GM20000 (cell line): Measurements from ENCODE around the gene PDCD6IP.

Experiments
- DNase-seq: peaks from one replicate; pipeline ENCODE4 v3.0.0; 2012; ENCODE audit warnings: low spot score
- TF ChIP-seq, protein P1 (sequence below): IDR thresholded peaks from 2 replicates; pipeline ENCODE4 v1.5.1; 2012; ENCODE audit warnings: mild to moderate bottlenecking, control low read depth; ENCODE audit errors: extremely low read depth, missing control alignments

PDCD6IP gene

DNA sequence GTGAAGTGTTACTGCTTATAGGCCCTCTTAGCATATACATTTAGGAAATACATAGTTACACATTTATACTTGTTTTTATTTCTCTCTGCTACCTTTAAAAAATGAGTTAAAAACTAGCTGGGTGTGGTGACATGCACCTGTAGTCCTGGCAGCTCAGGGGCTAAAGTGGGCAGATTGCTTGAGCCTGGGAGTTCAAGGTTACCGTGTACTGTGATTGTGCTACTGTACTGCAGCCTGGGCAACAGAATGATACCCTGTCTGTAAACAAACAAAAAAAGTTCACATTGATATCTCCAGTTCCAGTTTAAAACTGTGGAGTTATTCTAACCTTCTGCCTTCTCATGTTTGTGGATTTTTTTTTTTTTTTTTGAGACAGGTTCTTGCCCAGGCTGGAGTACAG is 12.1 kb downstream of the PDCD6IP start:
- TF ChIP-seq, protein P1, sequence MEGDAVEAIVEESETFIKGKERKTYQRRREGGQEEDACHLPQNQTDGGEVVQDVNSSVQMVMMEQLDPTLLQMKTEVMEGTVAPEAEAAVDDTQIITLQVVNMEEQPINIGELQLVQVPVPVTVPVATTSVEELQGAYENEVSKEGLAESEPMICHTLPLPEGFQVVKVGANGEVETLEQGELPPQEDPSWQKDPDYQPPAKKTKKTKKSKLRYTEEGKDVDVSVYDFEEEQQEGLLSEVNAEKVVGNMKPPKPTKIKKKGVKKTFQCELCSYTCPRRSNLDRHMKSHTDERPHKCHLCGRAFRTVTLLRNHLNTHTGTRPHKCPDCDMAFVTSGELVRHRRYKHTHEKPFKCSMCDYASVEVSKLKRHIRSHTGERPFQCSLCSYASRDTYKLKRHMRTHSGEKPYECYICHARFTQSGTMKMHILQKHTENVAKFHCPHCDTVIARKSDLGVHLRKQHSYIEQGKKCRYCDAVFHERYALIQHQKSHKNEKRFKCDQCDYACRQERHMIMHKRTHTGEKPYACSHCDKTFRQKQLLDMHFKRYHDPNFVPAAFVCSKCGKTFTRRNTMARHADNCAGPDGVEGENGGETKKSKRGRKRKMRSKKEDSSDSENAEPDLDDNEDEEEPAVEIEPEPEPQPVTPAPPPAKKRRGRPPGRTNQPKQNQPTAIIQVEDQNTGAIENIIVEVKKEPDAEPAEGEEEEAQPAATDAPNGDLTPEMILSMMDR, result no peak
- no peak for DNase-seq

DNA sequence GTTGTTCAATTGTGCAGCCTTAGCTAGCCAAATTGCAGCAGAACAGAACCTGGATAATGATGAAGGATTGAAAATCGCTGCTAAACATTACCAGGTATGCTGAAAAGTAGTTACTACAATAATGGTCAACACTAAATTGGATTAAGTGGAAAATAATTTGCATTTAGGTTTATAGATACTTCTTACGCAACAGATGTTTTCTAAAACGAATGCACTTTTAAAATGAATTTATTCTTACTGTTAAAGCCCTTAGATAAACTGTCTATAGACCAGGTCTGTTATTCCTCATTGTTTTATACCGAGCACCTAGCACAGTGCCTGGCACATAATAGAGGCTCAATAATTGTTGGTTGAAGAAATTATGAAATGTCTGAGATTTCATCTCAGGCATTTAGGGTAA is 23.6 kb downstream of the PDCD6IP start:
- no peak for DNase-seq
- TF ChIP-seq, protein P1, result no peak

DNA sequence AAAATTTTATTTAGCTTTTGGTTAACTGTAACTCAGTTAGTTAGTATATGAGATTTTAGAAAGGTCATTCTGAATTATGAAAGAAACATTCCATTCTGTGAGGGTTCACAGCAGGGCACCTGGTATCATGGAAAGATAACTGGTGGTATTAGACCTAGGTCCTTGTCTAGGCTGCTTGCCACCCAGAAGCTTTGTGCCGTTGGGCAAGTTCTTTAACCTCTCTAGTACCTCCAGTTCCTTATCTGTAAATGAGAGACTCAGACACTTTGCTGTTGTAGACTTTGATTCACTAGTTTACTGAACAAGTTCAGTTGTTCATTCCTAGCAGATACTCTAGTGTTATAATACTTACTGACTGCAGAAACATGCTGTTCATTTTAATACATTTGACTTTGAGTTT is 25.4 kb downstream of the PDCD6IP start:
- TF ChIP-seq, protein P1, result no peak
- DNase-seq, result no peak

DNA sequence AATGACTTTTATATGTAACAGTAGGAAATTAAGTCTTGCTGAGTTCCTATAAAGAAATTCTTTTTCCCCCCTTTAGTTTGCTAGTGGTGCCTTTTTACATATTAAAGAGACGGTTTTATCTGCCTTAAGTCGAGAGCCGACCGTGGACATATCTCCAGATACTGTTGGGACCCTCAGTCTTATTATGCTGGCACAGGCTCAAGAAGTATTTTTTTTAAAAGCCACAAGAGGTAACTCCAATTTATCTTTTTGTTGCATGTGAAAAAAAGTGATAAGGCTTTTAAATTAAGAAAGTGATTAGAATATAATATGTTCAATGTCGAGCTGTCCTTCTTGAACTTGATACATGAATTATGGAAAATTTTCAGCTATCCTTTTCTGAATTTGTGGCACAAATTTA is 26.7 kb downstream of the PDCD6IP start:
- TF ChIP-seq, protein P1, result no peak
- no peak for DNase-seq

DNA sequence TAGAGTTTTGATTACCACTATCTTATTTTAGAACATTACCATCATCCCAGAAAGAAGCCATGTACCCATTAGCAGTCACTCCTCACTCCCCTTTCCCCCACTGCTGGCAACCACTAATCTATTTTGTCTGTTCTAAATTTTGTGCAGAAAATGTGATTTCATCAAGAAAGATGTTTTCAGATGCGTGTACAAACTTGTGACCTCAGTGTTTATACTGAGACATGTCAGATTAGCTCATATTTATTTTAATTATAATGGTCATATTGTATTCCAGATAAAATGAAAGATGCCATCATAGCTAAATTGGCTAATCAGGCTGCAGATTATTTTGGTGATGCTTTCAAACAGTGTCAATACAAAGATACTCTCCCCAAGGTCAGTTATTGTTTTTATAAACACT is 27.8 kb downstream of the PDCD6IP start:
- TF ChIP-seq, protein P1, result no peak
- DNase-seq, result no peak

DNA sequence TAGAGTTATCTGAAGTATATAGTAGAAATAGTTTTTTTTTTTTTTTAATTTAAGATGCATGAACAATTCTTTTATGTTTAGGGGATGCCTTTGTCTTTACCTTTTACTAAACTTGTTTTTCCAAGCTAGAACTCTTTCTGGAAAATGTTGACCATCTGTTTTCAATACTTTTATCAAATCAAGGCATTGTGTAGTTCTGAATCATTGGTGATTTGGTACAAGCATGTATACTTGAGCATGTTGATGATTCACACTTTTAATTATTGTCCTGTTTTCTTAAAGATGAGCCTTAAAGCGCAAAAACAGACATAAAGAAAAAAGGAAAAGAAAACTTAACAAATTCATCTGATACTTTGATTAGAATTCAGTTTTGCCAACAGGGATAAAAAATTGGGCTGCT is 28.3 kb downstream of the PDCD6IP start:
- DNase-seq, result no peak
- TF ChIP-seq, protein P1, result no peak

DNA sequence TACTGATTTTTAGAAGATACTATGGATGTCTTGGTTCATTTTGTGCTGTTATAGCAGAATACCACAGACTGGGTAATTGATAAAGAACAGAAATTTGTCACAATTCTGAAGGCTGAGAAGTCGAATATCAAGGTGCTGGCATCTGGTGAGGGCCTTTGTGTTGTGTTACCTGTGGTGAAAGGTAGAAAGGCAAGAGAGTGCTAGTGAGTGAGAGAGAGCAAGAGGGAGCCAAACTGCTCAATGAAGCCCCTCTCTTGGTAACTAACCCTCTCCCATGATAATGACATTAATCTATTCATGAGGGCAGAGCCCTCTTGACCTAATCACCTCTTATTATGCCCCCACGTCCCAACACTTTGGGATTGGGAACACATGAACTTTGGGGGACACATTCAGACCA is 31.3 kb downstream of the PDCD6IP start:
- TF ChIP-seq, protein P1, result no peak
- no peak for DNase-seq
